HepG2 (cell line): ENCODE measurements around the gene TMEM271. TPM values are rescaled to one million over a fixed set of nuclear protein-coding genes. Genes with fewer than 3 reads are reported as not detected.

Experiments
- ATAC-seq: fragments of 200-7000 bp; cut with Tn5 transposase; 3 replicates; pipeline ENCODE4 v1.9.1; 2020; ENCODE audit warnings: mild to moderate bottlenecking, moderate library complexity
- BruUV-seq: library from RNA; stranded (reverse); fragments of 400-500 nt; replicated peaks from 2 replicates; lab custom pipeline; 2021; lab: Mats Ljungman, UMichigan
- CTCF ChIA-PET: fragments of 300-600 bp; formaldehyde crosslinking; extraction: SDS; loops from one replicate; lab custom pipeline; 2021; ENCODE audit warnings: low total read pairs, inconsistent platforms, low intra/inter-chr PET ratio; lab: Yijun Ruan, JAX
- POLR2A ChIA-PET: fragments of 350-600 bp; sonication (Branson Sonifier 250); formaldehyde crosslinking; loops from one replicate; lab custom pipeline; 2020; ENCODE audit warnings: antibody characterized with exemption, inconsistent platforms; lab: Yijun Ruan, JAX
- DNase-seq: peaks from one replicate; pipeline ENCODE4 v3.0.0-alpha.2; 2015; ENCODE audit warnings: low spot score
- FAIRE-seq: peaks from 3 replicates; lab custom pipeline; 2011; peaks lifted over from hg19 to GRCh38; lab: Jason Lieb, UNC
- H2AFZ ChIP-seq: one replicate; pipeline ENCODE4 v1.6.1; 2011; ENCODE audit warnings: low read length, inconsistent platforms
- H3K27ac ChIP-seq: fragments of 300-600 bp; 3 replicates; pipeline ENCODE4 v1.8.0; 2011; ENCODE audit warnings: mixed run types, mild to moderate bottlenecking, mixed read lengths, low read length, inconsistent platforms; ENCODE audit not compliant: insufficient read depth; ENCODE audit errors: extremely low read length
- H3K27me3 ChIP-seq, 2 experiments: fragments of 200-600 bp in 1 of 2; 2 replicates in 1 of 2; 3 replicates in 1 of 2; pipeline versions ENCODE4 v1.6.0 to v1.8.0; 2011; ENCODE audit warnings: low read length in 2 of 2, mild to moderate bottlenecking in 2 of 2, moderate library complexity in 2 of 2, inconsistent platforms in 1 of 2; ENCODE audit not compliant: insufficient read depth in 2 of 2, control insufficient read depth in 1 of 2
- H3K36me3 ChIP-seq, 2 experiments: fragments of 200-600 bp in 1 of 2; replicated peaks in 1 of 2; 2 replicates in 1 of 2; 3 replicates in 1 of 2; pipeline versions ENCODE4 v1.5.1 to v1.8.0; 2011; ENCODE audit warnings: low read length in 2 of 2, inconsistent platforms in 1 of 2; ENCODE audit not compliant: insufficient read depth in 2 of 2, control insufficient read depth in 1 of 2
- H3K4me1 ChIP-seq: 2 replicates; pipeline ENCODE4 v1.5.1; 2012; ENCODE audit warnings: low read length, inconsistent platforms; ENCODE audit not compliant: insufficient read depth
- H3K4me2 ChIP-seq: 2 replicates; pipeline ENCODE4 v1.6.0; 2011; ENCODE audit warnings: low read depth, low read length, inconsistent platforms
- H3K4me3 ChIP-seq, 3 experiments: fragments of 200-600 bp in 1 of 3; sonication (generic), shearing (Covaris generic) in 1 of 3; replicated peaks in 1 of 3; 2 replicates each; pipeline ENCODE4 v1.5.1; 2011 to 2016; ENCODE audit warnings: low read length in 3 of 3, inconsistent platforms in 2 of 3, low read depth in 2 of 3, mild to moderate bottlenecking in 2 of 3, control low read depth in 1 of 3, mixed read lengths in 1 of 3; ENCODE audit not compliant: insufficient read depth in 1 of 3
- H3K79me2 ChIP-seq: one replicate; pipeline ENCODE4 v1.6.1; 2011; ENCODE audit warnings: low read length, inconsistent platforms; ENCODE audit not compliant: insufficient read depth
- H3K9ac ChIP-seq: 2 replicates; pipeline ENCODE4 v1.6.0; 2011; ENCODE audit warnings: mild to moderate bottlenecking, low read depth, low read length, inconsistent platforms; ENCODE audit not compliant: insufficient read depth
- H3K9me3 ChIP-seq: 2 replicates; pipeline ENCODE4 v1.5.1; 2012; ENCODE audit warnings: mild to moderate bottlenecking, low read length
- H4K20me1 ChIP-seq: 2 replicates; pipeline ENCODE4 v1.6.0; 2011; ENCODE audit warnings: inconsistent platforms, mild to moderate bottlenecking, low read length, moderate library complexity; ENCODE audit not compliant: insufficient read depth
- FOXC1 ChIP-seq: sonication (generic); formaldehyde crosslinking; IDR thresholded peaks from 2 replicates; pipeline ENCODE4 v1.8.0; 2022; ENCODE audit warnings: mild to moderate bottlenecking, missing genetic modification reagents, borderline replicate concordance
- FOXM1 ChIP-seq: sonication (generic); formaldehyde crosslinking; IDR thresholded peaks from 2 replicates; pipeline ENCODE4 v1.5.0; 2020; ENCODE audit warnings: missing genetic modification reagents
- PRPF4 ChIP-seq: fragments of 200-400 bp; formaldehyde crosslinking; IDR thresholded peaks from 2 replicates; pipeline ENCODE4 v1.6.1; 2016; ENCODE audit warnings: low read length, low read depth; ENCODE audit not compliant: poor library complexity, severe bottlenecking
- SIX1 ChIP-seq: sonication (generic); formaldehyde crosslinking; IDR thresholded peaks from 2 replicates; pipeline ENCODE4 v1.4.0; 2020; ENCODE audit warnings: missing genetic modification reagents, borderline replicate concordance
- YY1 ChIP-seq: IDR thresholded peaks from 2 replicates; pipeline ENCODE4 v1.6.1; 2011; ENCODE audit warnings: low read length, low read depth, moderate library complexity, mild to moderate bottlenecking; ENCODE audit not compliant: insufficient read depth, insufficient replicate concordance
- ZFP82 ChIP-seq: sonication (generic); formaldehyde crosslinking; IDR thresholded peaks from 2 replicates; pipeline ENCODE4 v1.5.1; 2020; ENCODE audit warnings: mild to moderate bottlenecking, missing genetic modification reagents, borderline replicate concordance
- ZNF207 ChIP-seq: fragments of 450-650 bp; IDR thresholded peaks from 2 replicates; pipeline ENCODE4 v1.6.1; 2016; ENCODE audit warnings: antibody characterized with exemption, borderline replicate concordance
- ZNF317 ChIP-seq: sonication (generic); formaldehyde crosslinking; IDR thresholded peaks from 2 replicates; pipeline ENCODE4 v1.5.0; 2020; ENCODE audit warnings: mild to moderate bottlenecking, missing genetic modification reagents
- ZNF572 ChIP-seq: sonication (generic); formaldehyde crosslinking; IDR thresholded peaks from 2 replicates; pipeline ENCODE4 v1.5.1; 2020; ENCODE audit warnings: mild to moderate bottlenecking, missing genetic modification reagents
- WGBS: methylation state at CpG from one replicate; pipeline ENCODE4 v1.1.6; 2017; ENCODE audit warnings: low lambda C conversion rate; 5-methylcytosine and 5-hydroxymethylcytosine counted together
- in situ Hi-C: cut with HindIII; loops from 2 replicates; pipeline ENCODE4 v1.10.0; 2017; ENCODE audit warnings: low pct_unique_long_range_greater_than_20kb; ENCODE audit not compliant: extremely low pct_ligation_motif_present
- intact Hi-C: fragments of 100-400 bp; cut with micrococcal nuclease; formaldehyde crosslinking; loops from one replicate; pipeline ENCODE4 v1.10.0; 2022; ENCODE audit not compliant: unreplicated experiment
- polyA plus RNA-seq, 8 experiments: library from polyadenylated mRNA; depleted of rRNA in 3 of 8; stranded (reverse) in 7 of 8; unstranded in 1 of 8; fragments of >200 nt; fragmentation: Illumina TruSeq in 4 of 8; extraction: Trizol in 4 of 8; gene quantifications; 2 replicates each; pipeline versions ENCODE4 v1.2.1 to v1.2.3, GENCODE V29; 2011 to 2016; ENCODE audit warnings: low read depth in 4 of 8, missing spikeins in 1 of 8, mixed read lengths in 1 of 8; ENCODE audit not compliant: insufficient read depth in 1 of 8
- total RNA-seq, 5 experiments: library from RNA; depleted of rRNA; stranded (reverse); fragments of >200 nt; fragmentation: Illumina TruSeq; extraction: Trizol; gene quantifications; 2 replicates each; pipeline ENCODE4 v1.2.3, GENCODE V29; 2016; ENCODE audit warnings: low read depth in 1 of 5
- TF ChIP-seq, protein P1 (sequence below): sonication (generic); formaldehyde crosslinking; IDR thresholded peaks from 2 replicates; pipeline ENCODE4 v1.8.1; 2023; ENCODE audit warnings: mild to moderate bottlenecking, missing genetic modification reagents
- TF ChIP-seq, protein P2 (sequence below): IDR thresholded peaks from 2 replicates; pipeline ENCODE4 v1.6.1; 2016; ENCODE audit warnings: missing genetic modification reagents, missing compliant biosample characterization
- TF ChIP-seq, protein P3 (sequence below): sonication (generic); formaldehyde crosslinking; IDR thresholded peaks from 2 replicates; pipeline ENCODE4 v1.9.0; 2022; ENCODE audit warnings: low read depth, missing genetic modification reagents
- TF ChIP-seq, protein P4 (sequence below): sonication (generic); formaldehyde crosslinking; IDR thresholded peaks from 2 replicates; pipeline ENCODE4 v1.4.0; 2020; ENCODE audit warnings: low read depth, mild to moderate bottlenecking, missing genetic modification reagents

TMEM271 gene
- total and polyA plus RNA-seq, 2 of the 13 experiments (the other 11 are each of a cell fraction or from before 2014, with no cell fraction given), result not detected

DNA sequence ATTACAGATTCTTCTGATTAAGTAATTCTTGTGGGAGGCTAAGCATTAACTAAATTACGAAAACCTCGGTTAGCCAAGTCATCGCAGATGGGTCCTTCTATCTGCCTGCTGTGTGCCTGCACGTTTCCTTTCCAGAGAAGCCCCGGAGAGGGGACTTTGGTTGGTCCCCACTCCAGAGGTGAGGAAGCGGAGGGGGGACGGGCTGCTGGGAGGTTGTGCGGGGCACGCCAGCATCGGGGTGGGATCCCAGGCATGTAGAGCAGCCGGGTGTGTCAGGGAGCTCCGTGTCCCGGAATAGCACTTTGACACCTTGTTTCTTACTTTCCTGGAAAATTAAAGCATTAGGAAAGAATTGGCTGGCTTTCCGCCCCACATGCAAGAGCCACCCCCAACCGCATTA lies 50.4 kb downstream of the TMEM271 start:
- Histone ChIP-seq H3K36me3 (peaks cover 22 to 65% of the 10 kb centered on the region in 2 experiments), H3K9ac (no peak overlapping the region), H3K4me2 (no peak overlapping the region), H3K9me3 (no peaks in the 10 kb centered on the region), H4K20me1 (no peaks in the 10 kb centered on the region), H3K4me3 (no peak overlapping the region), H2AFZ (no peak overlapping the region), H3K27ac (no peak overlapping the region), H3K4me1 (peaks cover 12% of the 10 kb centered on the region; the same call in 1 of the 2 replicates), H3K27me3 (no peaks in the 10 kb centered on the region), H3K79me2 (no peaks in the 10 kb centered on the region)
- no peak for DNase-seq
- in situ Hi-C loops, result no loop called here
- over 99% methylated on average over 14 of the region's 15 CpGs for WGBS
- no peak for ATAC-seq
- no peak for FAIRE-seq
- intact Hi-C loops, result no loop called here
- BruUV-seq, result no TSS peak
- ChIA-PET CTCF (no interaction called here), POLR2A (no interaction called here)
- TF ChIP-seq SIX1 (CRISPR knock-in tag) (no peak), YY1 (no peak), ZFP82 (no peak), FOXC1 (no peak), ZNF317 (CRISPR knock-in tag) (no peak), PRPF4 (no peak), ZNF572 (CRISPR knock-in tag) (no peak), ZNF207 (no peak), FOXM1 (CRISPR knock-in tag) (no peak)
- TF ChIP-seq, protein P1, sequence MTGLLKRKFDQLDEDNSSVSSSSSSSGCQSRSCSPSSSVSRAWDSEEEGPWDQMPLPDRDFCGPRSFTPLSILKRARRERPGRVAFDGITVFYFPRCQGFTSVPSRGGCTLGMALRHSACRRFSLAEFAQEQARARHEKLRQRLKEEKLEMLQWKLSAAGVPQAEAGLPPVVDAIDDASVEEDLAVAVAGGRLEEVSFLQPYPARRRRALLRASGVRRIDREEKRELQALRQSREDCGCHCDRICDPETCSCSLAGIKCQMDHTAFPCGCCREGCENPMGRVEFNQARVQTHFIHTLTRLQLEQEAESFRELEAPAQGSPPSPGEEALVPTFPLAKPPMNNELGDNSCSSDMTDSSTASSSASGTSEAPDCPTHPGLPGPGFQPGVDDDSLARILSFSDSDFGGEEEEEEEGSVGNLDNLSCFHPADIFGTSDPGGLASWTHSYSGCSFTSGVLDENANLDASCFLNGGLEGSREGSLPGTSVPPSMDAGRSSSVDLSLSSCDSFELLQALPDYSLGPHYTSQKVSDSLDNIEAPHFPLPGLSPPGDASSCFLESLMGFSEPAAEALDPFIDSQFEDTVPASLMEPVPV, result no peak
- TF ChIP-seq, protein P2, sequence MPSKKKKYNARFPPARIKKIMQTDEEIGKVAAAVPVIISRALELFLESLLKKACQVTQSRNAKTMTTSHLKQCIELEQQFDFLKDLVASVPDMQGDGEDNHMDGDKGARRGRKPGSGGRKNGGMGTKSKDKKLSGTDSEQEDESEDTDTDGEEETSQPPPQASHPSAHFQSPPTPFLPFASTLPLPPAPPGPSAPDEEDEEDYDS (CRISPR knock-in tag), result no peak
- TF ChIP-seq, protein P3, sequence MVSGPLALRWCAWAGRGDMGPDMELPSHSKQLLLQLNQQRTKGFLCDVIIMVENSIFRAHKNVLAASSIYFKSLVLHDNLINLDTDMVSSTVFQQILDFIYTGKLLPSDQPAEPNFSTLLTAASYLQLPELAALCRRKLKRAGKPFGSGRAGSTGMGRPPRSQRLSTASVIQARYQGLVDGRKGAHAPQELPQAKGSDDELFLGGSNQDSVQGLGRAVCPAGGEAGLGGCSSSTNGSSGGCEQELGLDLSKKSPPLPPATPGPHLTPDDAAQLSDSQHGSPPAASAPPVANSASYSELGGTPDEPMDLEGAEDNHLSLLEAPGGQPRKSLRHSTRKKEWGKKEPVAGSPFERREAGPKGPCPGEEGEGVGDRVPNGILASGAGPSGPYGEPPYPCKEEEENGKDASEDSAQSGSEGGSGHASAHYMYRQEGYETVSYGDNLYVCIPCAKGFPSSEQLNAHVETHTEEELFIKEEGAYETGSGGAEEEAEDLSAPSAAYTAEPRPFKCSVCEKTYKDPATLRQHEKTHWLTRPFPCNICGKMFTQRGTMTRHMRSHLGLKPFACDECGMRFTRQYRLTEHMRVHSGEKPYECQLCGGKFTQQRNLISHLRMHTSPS (CRISPR knock-in tag), result no peak
- TF ChIP-seq, protein P4, sequence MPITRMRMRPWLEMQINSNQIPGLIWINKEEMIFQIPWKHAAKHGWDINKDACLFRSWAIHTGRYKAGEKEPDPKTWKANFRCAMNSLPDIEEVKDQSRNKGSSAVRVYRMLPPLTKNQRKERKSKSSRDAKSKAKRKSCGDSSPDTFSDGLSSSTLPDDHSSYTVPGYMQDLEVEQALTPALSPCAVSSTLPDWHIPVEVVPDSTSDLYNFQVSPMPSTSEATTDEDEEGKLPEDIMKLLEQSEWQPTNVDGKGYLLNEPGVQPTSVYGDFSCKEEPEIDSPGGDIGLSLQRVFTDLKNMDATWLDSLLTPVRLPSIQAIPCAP, result no peak
